VCaP (cell line): ENCODE results near the gene ABHD17C.

Source experiments
- H3K27ac ChIP-seq: fragments of 450-650 bp; 2 replicates; pipeline ENCODE4 v1.5.1; 2017
- CTCF ChIP-seq: fragments of 450-650 bp; conservative IDR thresholded peaks from 2 replicates; pipeline ENCODE4 v1.5.1; 2017; ENCODE audit warnings: mild to moderate bottlenecking, moderate library complexity

ABHD17C gene

DNA sequence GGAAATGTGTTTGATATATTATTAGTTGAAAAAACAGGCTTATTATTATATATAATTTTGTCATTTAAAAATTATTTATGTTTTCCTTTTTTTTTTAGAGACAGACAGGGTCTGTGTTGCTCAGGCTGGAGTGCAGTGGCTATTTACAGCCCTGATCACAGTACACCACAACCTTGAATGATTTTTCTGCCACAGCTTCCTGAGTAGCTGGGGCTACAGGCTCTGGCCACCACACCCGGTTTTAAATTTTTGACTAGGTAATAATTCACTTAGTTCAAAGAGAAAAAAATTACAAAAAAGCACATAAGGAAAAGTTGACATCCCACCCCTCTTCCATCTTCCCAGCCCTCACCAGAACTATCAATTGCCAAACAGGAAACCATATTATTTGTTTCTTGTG, 79.4 kb downstream of the ABHD17C start:
- no peak for TF ChIP-seq CTCF
- peak overlapping the region; percentile 37; the same call in 1 of the 2 replicates for H3K27ac ChIP-seq

GRCh38 chr15:80775338-80775737, 80.2 kb downstream of the ABHD17C start:
- no peak overlapping the region for H3K27ac ChIP-seq
- TF ChIP-seq CTCF = no peak

- peak overlapping the region; percentile 57 for H3K27ac ChIP-seq
- peak; percentile 99 for TF ChIP-seq CTCF
Observed at GRCh38 chr15:80776420-80777045, 81.4 kb downstream of the ABHD17C start.

- no peak for TF ChIP-seq CTCF
- peak overlapping the region; percentile 57; the same call in 1 of the 2 replicates for H3K27ac ChIP-seq
Observed at GRCh38 chr15:80777137-80777536, 82.0 kb downstream of the ABHD17C start.

DNA sequence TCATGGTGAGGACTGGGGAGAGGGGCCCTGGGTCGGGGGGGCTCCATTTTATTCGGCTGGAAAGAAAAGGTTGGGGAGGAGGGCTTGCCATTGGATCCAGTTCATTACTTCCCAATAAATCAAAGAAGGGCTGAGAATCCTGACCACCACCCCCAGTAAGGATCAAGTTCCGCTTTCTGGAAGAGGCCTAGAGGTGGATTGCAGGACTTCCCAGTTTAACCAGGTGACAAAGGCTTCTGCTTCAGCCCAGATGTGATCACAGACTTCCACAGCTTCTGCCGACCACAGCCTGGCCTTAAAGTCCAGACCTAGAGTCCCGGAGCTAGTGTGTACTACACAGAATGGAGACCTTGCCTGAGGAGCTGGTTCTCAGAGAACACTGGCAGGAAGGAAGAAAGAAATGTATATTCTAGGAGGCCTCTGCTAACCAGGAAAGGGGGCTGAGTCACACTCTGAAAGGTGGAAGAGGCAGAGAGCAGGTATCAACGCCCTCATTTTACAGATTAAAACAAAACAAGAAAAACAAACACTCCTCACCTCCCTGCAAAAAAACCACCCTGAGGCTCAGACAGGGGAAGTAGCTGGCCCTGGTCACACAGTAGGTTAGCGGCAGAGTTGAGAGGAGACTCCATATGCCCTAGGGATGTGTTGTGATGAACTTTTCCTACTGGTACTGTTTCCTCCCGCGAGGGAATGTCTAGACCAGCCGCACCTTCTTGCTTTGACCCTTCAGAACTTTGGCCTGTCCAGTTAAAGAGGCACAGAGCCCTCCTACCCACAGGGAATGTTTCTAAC, 82.9 kb downstream of the ABHD17C start:
- H3K27ac ChIP-seq = peak overlapping the region; percentile 72; the same call in 1 of the 2 replicates
- no peak for TF ChIP-seq CTCF

DNA sequence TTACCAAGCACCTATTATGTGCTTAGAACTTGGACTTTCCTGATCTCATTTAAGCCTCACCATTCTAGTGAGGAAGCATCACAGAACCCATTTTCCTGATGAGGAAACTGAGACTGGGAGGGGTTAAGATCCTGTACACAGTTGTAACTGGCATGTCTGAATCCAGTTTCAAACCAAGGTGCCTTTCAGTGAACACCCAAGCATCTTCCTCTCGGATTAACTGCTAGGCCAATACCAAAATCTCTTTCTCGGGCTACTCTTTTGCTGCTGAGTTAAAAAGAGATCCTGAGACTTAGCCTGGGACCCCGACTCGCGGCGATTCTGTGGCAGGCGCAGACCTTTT, 83.5 kb downstream of the ABHD17C start:
- peak overlapping the region; percentile 72 for H3K27ac ChIP-seq
- no peak for TF ChIP-seq CTCF

- peak within 1 kb of the TSS; percentile 72 for H3K27ac ChIP-seq
Observed at GRCh38 chr15:80778964-80779657, 84.0 kb downstream of the ABHD17C start, which contains the start of gene CEMIP. Gene CEMIP (plus strand): TSS chr15:80779370. CDS start chr15:80873880, 94,510 bp downstream.

More at GRCh38 chr15:80778964-80779657, 84.0 kb downstream of the ABHD17C start, which contains the start of gene CEMIP:
- TF ChIP-seq CTCF = peak; percentile 100
